SKM-1 treated with dmso at 0.1 percent for 144 hours (cell line): ENCODE measurements around the gene DAB2IP.

Source experiments
- DNase-seq: peaks from one replicate; lab custom pipeline; 2025; ENCODE audit not compliant: unreplicated experiment; lab: John Stamatoyannopoulos, UW

DAB2IP gene

GRCh38 chr9:121683652-121684051, 32.2 kb downstream of the DAB2IP start:
- no peak for DNase-seq

DNA sequence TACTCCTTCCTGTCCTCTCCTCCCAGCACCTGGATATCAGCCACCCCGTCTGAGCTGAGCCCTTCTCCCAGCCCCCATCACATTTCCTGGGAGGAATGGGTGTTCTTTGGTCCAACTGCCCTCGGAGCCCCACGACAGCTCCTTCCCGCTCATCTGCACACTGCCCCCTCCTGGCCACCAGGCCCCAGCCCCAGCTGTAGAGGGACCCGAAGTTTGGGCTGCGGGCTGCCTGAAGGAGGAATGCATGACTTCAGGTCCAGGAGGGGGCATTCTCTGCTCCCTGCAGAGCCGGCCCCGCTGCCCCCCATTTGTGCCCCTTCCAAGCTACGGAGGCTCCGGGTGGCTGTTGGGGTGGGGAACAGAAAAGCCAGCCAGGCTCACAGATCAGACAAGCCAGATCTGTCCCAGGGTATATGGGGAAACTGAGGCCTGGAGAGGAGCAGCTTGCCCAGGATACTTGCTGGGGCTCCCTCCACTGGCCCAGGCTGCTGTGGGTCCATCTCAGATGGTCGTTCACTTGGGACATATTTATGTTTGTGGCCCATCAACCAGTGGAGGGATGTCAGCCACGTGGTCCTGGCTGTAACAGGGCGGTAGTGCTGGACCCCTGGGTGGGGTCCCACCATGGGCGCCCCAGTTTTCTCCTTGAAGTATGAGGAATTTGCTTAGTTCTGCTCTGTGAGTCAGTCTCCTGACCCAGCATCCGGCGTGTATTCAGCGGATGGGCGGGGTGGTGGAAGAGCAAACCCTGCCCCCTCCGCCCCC, 33.1 kb downstream of the DAB2IP start:
- DNase-seq = peak; percentile 9

GRCh38 chr9:121685146-121685794, 33.8 kb downstream of the DAB2IP start:
- DNase-seq = no peak

- no peak for DNase-seq
Observed at GRCh38 chr9:121685795-121686377, 34.5 kb downstream of the DAB2IP start.

GRCh38 chr9:121686930-121687541, 35.6 kb downstream of the DAB2IP start:
- DNase-seq = peak; percentile 62

DNA sequence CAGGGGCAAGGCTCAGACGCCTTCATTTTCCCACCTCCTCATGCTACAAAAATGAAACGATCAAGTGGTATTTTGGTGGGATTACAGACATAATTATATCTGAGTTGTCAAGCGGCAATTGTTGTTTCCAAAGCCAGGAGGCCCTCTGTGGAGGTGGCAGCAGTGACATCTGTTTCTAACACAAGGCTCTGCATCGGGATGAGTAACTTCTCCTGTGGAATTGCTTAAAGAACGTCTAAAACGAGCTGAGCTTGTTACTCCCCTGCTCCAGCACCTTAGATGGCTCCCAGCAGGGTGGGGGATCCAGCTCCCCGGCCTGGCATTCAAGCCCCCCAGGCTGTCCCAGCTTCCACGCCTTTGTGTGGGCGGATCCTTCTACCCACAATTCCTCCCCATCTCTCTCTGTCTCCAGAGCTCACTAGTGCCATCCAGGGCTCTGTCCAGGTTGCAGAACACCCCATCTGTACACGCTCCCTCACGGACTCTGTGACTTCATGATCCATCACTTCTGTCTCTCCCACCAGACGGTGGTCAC, 36.8 kb downstream of the DAB2IP start:
- DNase-seq = no peak

DNA sequence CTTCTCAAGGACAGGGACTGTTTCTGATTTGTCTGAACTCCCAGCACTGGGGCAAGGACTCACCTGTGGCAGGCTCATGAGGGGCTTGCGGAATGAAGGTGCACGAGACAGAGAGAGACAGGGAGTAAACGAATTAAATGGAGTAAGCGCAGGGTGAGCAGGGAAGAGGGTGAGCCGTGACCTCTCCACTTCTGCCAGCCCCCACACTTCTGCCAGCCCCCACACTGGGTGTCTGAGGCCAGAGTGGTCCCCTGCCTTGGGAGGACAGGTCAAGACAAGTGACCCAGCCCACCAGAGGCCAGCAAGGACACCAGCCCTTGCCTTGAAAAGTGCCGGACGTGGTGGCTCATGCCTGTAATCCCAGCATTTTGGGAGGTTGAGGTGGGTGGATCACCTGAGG, 37.2 kb downstream of the DAB2IP start:
- DNase-seq = no peak

- no peak for DNase-seq
Observed at GRCh38 chr9:121689461-121690157, 38.2 kb downstream of the DAB2IP start.

DNA sequence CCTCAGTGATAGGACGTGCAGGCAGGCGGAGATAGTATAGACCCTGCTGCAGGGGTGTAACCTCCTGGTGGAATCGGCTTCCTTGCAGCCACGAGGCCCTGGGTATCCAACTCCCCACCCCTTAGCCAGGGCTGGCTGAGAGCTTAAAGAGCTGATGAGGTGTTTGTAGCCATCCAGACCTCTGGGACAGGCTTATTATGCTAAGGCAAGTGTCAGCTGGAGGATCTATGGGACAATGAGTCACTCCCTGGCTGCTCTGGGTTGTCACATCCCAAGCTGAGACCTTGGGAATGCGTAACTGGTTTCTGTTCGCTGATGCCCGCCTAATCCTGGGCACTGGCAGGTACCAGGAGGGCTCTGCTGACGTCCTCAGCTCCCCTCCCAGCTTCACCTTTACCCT, 38.9 kb downstream of the DAB2IP start:
- DNase-seq = no peak

- DNase-seq = no peak
Observed at GRCh38 chr9:121690766-121691165, 39.3 kb downstream of the DAB2IP start.

- DNase-seq = no peak
Observed at GRCh38 chr9:121691890-121692289, 40.5 kb downstream of the DAB2IP start.

GRCh38 chr9:121692606-121693387, 41.4 kb downstream of the DAB2IP start:
- peak; percentile 41 for DNase-seq

GRCh38 chr9:121693388-121693670, 41.9 kb downstream of the DAB2IP start:
- no peak for DNase-seq

DNA sequence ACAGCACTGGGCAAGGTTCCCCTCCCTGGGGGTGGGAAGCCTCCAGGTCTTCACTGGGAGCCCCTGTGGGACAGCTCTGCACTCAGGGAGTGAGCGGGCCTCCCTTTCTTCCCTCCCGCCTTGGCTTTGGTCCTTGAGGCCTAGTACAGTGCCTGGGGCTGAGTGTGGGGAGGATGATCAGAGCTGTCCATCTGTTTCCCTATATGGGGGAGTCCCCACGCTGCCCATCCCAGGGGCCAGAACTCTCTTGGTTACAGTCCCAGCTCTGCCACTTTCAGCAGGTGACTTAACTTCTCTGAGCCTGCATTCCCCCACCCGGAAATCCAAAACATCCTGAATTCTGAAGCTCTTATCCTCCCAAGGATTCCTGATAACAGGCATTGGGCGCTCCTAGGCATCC, 42.6 kb downstream of the DAB2IP start:
- DNase-seq = no peak

DNA sequence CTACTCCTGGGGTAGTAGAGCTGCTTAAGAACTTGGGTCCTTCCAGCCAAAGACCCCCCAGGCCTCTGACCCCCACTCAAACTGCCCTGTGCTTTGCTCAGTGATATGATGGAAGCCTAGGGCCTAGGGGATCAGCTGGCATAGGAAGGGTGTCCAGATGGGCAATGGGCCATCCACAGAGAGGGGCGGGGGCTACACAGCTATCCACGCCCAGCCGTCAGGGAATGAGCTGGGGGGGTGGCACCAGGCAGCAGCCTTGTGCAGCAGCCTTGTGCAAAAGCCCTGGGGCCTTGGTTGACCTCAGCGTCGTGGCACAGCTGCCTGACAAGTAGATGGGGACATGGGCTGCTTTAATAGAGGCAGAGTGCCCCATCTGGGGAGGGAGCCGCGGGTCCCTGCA, 43.2 kb downstream of the DAB2IP start:
- no peak for DNase-seq

GRCh38 chr9:121696930-121697329, 45.5 kb downstream of the DAB2IP start:
- peak; percentile 64 for DNase-seq

- peak; percentile 39 for DNase-seq
Observed at GRCh38 chr9:121698627-121699570, 47.5 kb downstream of the DAB2IP start.

DNA sequence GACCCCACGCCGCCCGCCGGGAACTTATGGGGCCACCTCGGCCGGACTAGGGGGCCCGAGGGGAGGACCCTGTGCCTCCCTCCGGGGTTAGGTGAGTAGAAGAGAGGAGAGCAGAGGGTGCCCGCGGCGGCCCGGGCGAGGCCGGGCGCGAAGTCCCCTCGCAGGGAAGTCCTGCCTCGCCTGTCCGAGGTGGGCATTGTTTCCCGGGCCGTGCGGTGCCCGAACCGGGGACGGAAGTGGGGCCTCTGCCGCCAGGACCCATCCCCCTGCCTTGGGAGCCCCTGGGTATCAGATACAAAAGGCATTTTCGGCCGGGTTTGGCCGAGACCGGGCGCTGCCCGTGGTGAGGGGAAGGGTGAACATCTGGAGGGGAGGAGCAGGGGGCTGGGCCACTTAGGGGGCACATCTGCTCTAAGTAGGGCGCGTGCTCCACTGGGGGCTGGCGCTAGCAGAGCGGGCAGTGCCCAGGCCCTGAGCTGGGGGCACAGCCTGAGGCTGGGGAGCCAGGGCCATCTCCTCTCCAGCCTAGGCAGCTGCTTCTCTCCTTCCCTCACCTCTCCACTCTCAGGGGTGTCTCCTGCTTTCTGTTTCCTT, 48.2 kb downstream of the DAB2IP start:
- DNase-seq = no peak
